GM21619 (cell line): ENCODE data around the gene SYCE3.

Experiments used
- ATAC-seq: cut with Tn5 transposase; IDR thresholded peaks from one replicate; pipeline ENCODE4 v1.9.1; 2021; ENCODE audit not compliant: unreplicated experiment

SYCE3 gene

DNA sequence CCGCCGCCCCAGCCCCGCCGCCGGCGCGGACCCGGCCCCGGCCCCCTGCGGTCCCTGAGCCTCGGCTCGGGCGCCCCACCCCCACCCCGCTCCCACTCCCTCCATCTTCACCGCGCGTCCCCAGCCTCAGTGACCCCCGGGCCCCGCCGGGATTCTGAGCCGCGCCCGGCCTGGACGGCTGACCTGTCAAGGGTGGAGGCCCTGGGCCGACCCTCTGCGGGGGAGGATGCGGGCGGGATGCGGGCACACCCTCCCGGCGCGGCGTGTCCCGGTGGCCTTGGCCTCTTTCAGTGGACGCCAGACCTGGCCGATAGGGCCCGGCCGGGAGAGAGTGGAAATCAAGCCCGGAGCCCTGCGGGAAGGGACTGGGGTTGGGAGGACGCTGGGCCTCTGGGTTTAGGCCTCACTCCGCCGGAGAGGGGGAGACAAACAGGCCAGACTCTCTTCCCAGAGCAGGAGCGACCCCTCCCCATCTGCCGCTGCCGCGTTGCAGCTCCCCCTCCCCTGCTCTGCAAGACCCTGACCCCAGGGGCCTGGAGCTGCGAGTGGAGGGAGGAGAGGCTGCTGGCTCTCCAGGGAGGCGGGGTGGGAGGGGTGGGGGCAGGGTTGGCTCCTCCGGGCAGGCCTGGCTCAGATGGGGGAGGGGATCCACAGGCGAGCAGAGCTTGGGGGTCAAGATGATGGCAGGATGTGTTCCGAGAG is 38.4 kb upstream of the SYCE3 start:
- ATAC-seq: no peak

- ATAC-seq: no peak
Observed at GRCh38 chr22:50600538-50600937, 37.8 kb upstream of the SYCE3 start, which contains the start of gene MAPK8IP2. MAPK8IP2 (plus strand) TSS chr22:50600793; CDS start chr22:50600819, 26 bp downstream.

- ATAC-seq: no peak
Observed at GRCh38 chr22:50599816-50600455, 37.2 kb upstream of the SYCE3 start.

- no peak for ATAC-seq
Observed at GRCh38 chr22:50597097-50597496, 34.4 kb upstream of the SYCE3 start.

DNA sequence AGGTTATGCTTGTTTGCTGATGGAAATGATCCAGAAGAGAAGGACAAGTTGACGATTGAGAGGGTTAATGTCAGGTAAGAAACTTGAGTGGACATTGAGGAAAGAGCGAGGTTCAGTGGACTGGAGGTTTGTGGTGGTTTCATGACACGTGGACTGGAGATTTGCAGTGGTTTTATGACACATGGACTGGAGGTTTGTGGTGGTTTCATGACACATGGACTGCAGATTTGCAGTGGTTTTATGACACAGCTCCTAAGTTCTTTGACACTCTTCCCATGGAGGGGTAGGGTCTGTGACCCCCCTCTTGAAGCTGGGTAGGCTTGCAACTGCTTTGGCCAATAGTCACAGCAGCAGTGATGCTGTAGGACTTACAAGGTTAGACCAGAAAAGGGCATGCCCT is 32.5 kb upstream of the SYCE3 start:
- no peak for ATAC-seq

GRCh38 chr22:50587407-50587806 is 24.7 kb upstream of the SYCE3 start:
- no peak for ATAC-seq

DNA sequence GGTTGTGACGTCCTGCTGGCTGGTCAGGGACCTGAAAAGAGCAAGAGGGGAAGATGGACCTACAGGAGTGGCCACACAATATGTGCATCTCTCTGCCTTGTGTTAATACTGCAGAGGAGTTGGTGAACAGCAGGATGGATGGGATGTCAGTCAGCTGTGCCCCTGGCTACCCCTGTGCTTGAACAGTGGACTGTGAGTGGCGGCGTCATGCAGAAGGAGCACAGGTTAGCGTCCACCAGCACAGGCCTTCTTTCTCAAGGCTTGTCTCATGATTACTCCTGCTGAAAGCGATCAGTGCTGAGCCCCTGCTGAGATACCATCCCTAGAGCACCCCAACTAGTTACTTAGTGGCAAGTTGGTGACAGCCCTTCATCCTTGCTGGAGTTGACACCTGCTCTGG is 23.7 kb upstream of the SYCE3 start:
- ATAC-seq: no peak

GRCh38 chr22:50585781-50586180 is 23.1 kb upstream of the SYCE3 start:
- ATAC-seq: no peak

DNA sequence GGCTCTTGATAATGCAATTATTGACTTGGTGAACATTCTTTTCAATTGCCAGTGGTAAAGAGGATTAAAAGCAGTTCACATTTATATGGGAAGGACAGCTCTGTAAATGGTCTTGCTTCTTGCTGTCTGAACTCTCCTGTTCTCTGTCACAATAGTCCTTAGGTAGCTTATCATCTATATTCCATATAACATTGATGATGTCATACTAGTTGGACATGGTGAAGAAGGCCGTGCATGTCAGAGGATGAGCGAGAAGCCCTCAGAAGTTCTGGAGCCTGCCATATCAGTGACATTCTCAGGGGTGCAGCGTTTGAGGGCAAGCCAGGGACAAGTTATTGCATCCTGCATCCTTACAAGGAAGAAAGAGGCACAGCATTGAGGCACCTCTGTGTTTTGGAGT is 22.5 kb upstream of the SYCE3 start:
- ATAC-seq: no peak

DNA sequence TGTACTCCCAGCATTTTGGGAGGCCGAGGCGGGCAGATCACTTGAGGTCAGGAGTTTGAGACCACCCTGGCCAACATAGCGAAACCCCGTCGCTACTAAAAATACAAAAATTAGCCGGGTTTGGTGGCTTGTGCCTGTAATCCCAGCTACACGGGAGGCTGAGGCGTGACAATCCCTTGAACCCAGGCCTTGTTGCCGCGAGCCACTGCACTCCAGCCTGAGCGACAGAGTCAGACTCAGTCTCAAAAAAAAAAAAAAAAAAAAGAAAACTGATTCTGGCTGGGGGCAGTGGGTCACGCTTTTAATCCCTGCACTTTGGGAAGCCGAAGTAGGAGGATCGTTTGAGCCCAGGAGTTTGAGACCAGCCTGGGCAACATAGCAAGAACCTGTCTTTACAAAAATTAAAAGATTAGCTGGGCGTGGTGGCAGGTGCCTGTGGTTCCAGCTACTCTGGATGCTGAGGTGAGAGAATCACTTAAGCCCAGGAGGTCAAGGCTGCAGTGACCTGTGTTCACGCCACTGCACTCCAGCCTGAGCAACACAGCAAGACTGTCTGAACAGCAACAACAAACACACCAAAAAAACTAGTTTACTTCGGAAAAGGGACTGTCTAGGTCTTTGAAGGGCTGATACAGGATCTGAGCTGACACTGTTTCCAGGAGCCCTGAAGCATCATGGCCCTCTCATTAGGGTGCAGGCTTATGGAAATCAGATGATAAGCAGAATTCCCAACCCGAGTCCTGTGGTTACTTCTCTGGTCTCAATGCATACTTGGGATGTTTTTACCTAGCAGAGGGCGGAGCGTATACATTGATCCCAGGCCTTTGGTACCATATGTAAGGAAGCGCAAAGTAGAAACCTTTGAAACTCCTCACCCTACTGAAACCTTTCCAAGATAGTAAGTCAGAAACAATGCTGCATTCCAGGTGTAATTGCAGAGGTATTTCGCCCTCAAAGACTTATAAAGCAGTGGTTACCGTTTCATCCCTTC is 21.7 kb upstream of the SYCE3 start:
- ATAC-seq: no peak

DNA sequence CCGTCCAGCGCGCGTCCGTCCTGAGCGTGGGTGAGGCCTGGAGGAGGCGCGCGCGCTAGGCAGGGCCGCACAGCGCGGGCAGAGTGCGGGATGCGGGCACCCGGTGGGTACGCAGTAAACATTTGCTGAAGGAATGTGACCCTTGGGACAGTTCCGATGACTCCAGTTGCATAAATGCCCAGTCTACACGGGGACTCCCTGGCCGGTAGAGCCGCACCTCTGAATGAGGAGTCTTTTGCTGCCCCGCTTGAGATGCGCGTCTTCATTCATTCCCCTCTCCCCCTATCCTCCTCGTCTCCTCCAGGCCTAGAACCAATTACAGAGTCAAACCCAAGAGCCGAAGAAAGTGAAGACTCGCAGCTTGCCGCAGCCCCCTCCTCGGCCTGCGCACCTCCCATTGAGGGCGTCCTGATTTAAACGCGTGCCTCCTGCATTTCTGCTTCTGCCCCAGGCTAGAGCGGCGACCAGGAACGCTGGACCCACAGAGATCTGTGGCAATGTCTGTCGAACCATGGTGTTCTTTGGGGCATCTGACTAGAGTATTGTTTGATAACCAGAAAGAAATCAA is 20.7 kb upstream of the SYCE3 start:
- peak; percentile 28 for ATAC-seq

GRCh38 chr22:50582493-50583293 is 20.0 kb upstream of the SYCE3 start, which contains the start of gene CHKB:
CHKB (minus strand) TSS chr22:50582849; CDS start chr22:50582781, 68 bp downstream.
- ATAC-seq: peak; percentile 86

- no peak for ATAC-seq
Observed at GRCh38 chr22:50581950-50582492, 19.3 kb upstream of the SYCE3 start.

- ATAC-seq: no peak
Observed at GRCh38 chr22:50581031-50581949, 18.6 kb upstream of the SYCE3 start.

- ATAC-seq: no peak
Observed at GRCh38 chr22:50579752-50580151, 17.0 kb upstream of the SYCE3 start.

DNA sequence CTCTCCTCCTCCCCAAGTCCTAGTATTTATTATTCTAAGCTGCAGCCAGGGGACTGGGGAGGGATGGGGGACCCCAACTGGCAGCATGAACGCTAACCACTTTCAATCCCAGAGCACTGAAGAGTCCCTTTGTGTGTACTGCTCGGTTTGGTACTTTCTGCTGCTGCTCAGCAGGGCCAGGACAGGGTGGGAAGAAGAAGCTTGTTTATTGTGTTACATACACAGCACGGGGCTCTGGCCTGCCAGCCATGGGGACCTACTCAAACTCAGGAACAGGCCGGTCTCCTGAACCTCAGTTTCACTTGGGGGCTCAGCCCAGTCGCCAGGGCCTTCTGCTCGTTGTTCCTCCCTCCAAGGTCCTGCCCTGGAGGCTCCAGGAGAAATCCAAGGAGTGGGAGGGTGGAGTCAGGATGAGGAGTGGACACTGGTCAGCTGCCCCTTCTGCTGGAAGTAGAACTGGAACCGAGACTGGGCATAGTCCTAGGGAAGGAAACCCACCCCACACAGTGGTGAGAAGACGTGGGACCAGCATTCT is 16.1 kb upstream of the SYCE3 start:
- ATAC-seq: no peak

DNA sequence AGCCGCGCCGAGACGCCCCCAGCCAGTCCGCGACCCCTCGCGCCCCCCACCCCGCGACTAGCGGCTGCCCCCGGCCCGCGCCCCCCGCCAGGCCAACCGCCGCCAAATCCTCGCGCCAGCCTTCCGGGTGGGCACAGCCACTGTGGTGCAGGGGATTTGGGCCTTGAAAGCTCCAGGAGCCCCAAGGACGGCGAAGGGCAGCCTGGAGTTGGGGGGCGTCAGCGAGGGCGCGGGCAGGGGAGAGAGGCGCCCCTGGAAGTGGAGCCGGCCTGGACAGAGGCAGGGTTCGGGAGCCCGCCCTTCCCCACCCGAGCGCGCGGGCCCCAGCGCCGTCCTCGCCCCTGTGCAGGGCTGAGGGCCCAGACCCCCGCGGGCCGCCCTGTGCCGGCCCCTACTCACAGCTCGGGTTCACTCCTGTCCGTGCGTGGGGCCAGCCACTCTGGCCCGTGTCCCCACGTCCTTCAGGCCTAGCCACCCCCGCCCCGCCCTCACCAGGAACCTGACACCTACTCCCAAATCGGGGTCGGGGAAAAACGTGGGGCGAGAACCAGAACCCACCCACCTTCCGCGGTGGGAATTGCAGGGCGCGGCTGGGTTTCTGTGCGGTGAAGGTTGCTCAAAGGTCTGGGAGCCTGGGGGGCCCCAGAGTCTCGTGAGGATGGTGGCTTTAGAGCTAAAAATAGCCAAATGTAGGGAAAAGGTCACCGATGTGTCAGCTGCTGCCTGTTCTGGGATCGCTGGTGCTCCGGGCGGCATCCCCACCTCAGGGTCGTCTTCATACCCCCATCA is 15.5 kb upstream of the SYCE3 start, which contains the start of gene CPT1B:
Gene CPT1B, minus strand, starts transcription at position 441 of the 789 bp plus-strand sequence. CDS start 512 bp downstream, outside the sequence.
- ATAC-seq: no peak

DNA sequence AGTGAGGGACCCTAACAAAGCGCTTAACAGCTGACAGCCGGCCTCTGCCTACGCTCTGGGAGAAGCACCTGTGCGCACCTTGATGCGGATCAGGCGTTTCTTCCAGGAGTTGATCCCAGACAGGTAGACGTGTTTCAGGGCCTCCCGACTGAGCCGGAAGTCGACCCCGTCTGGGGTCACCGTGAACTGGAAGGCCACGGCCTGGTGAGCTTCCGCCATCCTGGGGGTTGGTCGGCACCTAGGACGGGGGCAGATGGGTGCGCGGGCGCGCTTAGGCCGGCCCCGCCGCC is 14.9 kb upstream of the SYCE3 start:
- no peak for ATAC-seq
